HepG2 (cell line): ENCODE measurements around the gene ITIH6. TPM values are rescaled to one million over a fixed set of nuclear protein-coding genes. Genes with fewer than 3 reads are reported as not detected.

Experiments
- ATF7 ChIP-seq, 2 experiments: fragments of 450-650 bp in 1 of 2; sonication (generic) in 1 of 2; formaldehyde crosslinking in 1 of 2; IDR thresholded peaks; 2 replicates each; pipeline versions ENCODE4 v1.4.0 to v1.6.1; 2016 to 2020; ENCODE audit warnings: antibody characterized with exemption in 1 of 2, mild to moderate bottlenecking in 1 of 2, missing genetic modification reagents in 1 of 2
- HDAC1 ChIP-seq: sonication (generic); formaldehyde crosslinking; IDR thresholded peaks from 2 replicates; pipeline ENCODE4 v1.5.1; 2020; ENCODE audit warnings: mild to moderate bottlenecking, missing genetic modification reagents
- MED1 ChIP-seq: sonication (generic); formaldehyde crosslinking; IDR thresholded peaks from 2 replicates; pipeline ENCODE4 v1.4.0; 2020; ENCODE audit warnings: missing genetic modification reagents
- NFKBIZ ChIP-seq: IDR thresholded peaks from 2 replicates; pipeline ENCODE4 v1.6.1; 2018; ENCODE audit warnings: missing genetic modification reagents, missing compliant biosample characterization
- TEAD3 ChIP-seq: optimal IDR thresholded peaks from 2 replicates; pipeline ENCODE3; 2016; ENCODE audit warnings: borderline replicate concordance
- ZNF101 ChIP-seq: sonication (generic); formaldehyde crosslinking; IDR thresholded peaks from 2 replicates; pipeline ENCODE4 v1.4.0; 2020; ENCODE audit warnings: mild to moderate bottlenecking, low read depth, missing genetic modification reagents, borderline replicate concordance
- ZNF160 ChIP-seq: sonication (generic); formaldehyde crosslinking; IDR thresholded peaks from 2 replicates; pipeline ENCODE4 v1.8.0; 2022; ENCODE audit warnings: mild to moderate bottlenecking, inconsistent platforms, missing genetic modification reagents
- ZNF333 ChIP-seq: sonication (generic); formaldehyde crosslinking; IDR thresholded peaks from 2 replicates; pipeline ENCODE4 v1.4.0; 2020; ENCODE audit warnings: mild to moderate bottlenecking, missing genetic modification reagents, borderline replicate concordance
- ZSCAN22 ChIP-seq: sonication (generic); formaldehyde crosslinking; IDR thresholded peaks from 2 replicates; pipeline ENCODE4 v1.4.0; 2020; ENCODE audit warnings: mild to moderate bottlenecking, missing genetic modification reagents
- polyA plus RNA-seq, 8 experiments: library from polyadenylated mRNA; depleted of rRNA in 3 of 8; stranded (reverse) in 7 of 8; unstranded in 1 of 8; fragments of >200 nt; fragmentation: Illumina TruSeq in 4 of 8; extraction: Trizol in 4 of 8; gene quantifications; 2 replicates each; pipeline versions ENCODE4 v1.2.1 to v1.2.3, GENCODE V29; 2011 to 2016; ENCODE audit warnings: low read depth in 4 of 8, missing spikeins in 1 of 8, mixed read lengths in 1 of 8; ENCODE audit not compliant: insufficient read depth in 1 of 8
- total RNA-seq, 5 experiments: library from RNA; depleted of rRNA; stranded (reverse); fragments of >200 nt; fragmentation: Illumina TruSeq; extraction: Trizol; gene quantifications; 2 replicates each; pipeline ENCODE4 v1.2.3, GENCODE V29; 2016; ENCODE audit warnings: low read depth in 1 of 5
- TF ChIP-seq, protein P1 (sequence below): sonication (generic); formaldehyde crosslinking; IDR thresholded peaks from 2 replicates; pipeline ENCODE4 v1.4.0; 2020; ENCODE audit warnings: mild to moderate bottlenecking, missing genetic modification reagents
- TF ChIP-seq, protein P2 (sequence below): IDR thresholded peaks from 2 replicates; pipeline ENCODE4 v1.6.1; 2012; ENCODE audit warnings: inconsistent platforms
- TF ChIP-seq, protein P3 (sequence below): sonication (generic); formaldehyde crosslinking; conservative IDR thresholded peaks from 2 replicates; pipeline ENCODE4 v1.8.0; 2022; ENCODE audit warnings: low read depth, missing genetic modification reagents

The ITIH6 gene
- total and polyA plus RNA-seq, 2 of the 13 experiments (the other 11 are each of a cell fraction or from before 2014, with no cell fraction given), result not detected

DNA sequence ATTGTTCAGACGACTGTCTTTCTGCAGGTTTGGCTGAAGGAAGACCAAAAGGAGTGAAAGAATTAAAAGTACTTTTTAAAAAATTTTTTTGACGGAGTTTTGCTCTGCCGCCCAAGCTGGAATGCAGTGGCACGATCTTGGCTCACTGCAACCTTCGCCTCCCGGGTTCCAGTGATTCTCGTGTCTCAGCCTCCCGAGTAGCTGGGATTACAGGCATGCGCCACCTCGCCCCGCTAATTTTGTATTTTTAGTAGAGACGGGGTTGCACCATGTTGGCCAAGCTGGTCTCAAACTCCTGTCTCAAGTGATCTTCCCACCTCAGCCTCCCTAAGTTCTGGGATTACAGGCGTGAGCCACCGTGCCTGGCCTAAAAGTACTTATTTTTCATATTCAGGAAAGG lies 86.3 kb downstream of the ITIH6 start (continued):
- TF ChIP-seq, protein P1, sequence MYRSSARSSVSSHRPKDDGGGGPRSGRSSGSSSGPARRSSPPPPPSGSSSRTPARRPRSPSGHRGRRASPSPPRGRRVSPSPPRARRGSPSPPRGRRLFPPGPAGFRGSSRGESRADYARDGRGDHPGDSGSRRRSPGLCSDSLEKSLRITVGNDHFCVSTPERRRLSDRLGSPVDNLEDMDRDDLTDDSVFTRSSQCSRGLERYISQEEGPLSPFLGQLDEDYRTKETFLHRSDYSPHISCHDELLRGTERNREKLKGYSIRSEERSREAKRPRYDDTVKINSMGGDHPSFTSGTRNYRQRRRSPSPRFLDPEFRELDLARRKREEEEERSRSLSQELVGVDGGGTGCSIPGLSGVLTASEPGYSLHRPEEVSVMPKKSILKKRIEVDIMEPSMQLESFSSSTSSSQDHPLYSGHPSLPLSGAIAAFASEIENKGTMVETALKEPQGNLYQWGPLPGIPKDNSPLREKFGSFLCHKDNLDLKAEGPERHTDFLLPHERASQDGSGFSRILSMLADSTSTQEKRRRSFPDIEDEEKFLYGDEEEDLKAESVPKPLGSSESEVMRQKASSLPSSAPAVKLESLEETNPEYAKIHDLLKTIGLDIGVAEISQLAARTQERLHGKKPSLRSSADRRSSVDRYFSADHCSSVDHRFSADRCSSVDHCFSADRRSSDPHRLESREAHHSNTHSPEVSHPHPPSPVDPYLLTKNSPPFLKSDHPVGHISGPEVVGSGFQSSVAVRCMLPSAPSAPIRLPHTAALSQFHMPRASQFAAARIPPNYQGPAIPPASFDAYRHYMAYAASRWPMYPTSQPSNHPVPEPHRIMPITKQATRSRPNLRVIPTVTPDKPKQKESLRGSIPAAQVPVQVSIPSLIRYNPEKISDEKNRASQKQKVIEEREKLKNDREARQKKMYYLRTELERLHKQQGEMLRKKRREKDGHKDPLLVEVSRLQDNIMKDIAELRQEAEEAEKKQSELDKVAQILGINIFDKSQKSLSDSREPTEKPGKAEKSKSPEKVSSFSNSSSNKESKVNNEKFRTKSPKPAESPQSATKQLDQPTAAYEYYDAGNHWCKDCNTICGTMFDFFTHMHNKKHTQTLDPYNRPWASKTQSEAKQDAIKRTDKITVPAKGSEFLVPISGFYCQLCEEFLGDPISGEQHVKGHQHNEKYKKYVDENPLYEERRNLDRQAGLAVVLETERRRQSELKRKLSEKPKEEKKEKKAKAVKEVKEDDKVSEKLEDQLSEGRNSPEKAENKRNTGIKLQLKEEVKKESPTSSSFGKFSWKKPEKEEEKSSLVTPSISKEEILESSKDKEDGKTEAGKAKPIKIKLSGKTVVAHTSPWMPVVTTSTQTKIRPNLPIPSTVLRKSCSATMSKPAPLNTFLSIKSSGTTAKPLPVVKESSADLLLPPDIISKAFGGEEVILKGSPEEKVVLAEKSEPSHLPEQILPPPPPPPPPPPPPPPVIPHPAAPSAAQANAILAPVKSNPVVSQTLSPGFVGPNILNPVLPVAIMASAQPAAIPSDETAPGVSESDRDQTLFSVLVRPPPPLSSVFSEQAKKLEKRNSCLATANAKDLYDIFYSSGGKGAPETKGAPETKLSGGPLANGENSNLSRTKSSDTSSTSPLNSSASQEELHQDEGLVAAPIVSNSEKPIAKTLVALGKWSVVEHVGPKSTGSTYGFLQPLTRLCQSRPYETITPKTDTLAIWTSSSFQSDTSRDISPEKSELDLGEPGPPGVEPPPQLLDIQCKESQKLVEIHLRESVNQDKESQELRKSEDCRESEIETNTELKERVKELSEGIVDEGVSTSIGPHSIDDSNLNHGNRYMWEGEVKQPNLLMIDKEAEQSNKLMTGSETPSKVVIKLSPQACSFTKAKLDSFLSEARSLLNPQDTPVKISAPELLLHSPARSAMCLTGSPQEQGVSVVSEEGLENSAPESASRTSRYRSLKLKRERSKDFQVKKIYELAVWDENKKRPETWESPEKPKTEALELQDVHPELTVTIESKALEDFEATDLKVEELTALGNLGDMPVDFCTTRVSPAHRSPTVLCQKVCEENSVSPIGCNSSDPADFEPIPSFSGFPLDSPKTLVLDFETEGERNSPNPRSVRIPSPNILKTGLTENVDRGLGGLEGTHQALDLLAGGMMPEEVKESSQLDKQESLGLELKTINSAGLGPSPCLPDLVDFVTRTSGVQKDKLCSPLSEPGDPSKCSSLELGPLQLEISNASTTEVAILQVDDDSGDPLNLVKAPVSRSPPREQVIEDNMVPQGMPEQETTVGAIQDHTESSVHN (CRISPR knock-in tag), result no peak
- TF ChIP-seq ZSCAN22 (CRISPR knock-in tag) (no peak), TEAD3 (CRISPR knock-in tag) (no peak), HDAC1 (CRISPR knock-in tag) (no peak), ZNF160 (CRISPR knock-in tag) (no peak), ZNF333 (CRISPR knock-in tag) (no peak), ZNF101 (CRISPR knock-in tag) (no peak), MED1 (no peak), NFKBIZ (CRISPR knock-in tag) (no peak), ATF7 (IDR thresholded peaks at IDR 0.05) (no peak), ATF7 (CRISPR knock-in tag; IDR thresholded peaks at IDR 0.05) (no peak)
- TF ChIP-seq, protein P2, sequence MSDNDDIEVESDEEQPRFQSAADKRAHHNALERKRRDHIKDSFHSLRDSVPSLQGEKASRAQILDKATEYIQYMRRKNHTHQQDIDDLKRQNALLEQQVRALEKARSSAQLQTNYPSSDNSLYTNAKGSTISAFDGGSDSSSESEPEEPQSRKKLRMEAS, result no peak
- TF ChIP-seq, protein P3, sequence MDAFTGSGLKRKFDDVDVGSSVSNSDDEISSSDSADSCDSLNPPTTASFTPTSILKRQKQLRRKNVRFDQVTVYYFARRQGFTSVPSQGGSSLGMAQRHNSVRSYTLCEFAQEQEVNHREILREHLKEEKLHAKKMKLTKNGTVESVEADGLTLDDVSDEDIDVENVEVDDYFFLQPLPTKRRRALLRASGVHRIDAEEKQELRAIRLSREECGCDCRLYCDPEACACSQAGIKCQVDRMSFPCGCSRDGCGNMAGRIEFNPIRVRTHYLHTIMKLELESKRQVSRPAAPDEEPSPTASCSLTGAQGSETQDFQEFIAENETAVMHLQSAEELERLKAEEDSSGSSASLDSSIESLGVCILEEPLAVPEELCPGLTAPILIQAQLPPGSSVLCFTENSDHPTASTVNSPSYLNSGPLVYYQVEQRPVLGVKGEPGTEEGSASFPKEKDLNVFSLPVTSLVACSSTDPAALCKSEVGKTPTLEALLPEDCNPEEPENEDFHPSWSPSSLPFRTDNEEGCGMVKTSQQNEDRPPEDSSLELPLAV (CRISPR knock-in tag), result no peak
